Activated CD4-positive, alpha-beta T cell treated with anti-CD3 and anti-CD28 coated beads, Interleukin-2, amount 50 U/mL, for 16 hours (primary cell): ENCODE data around the gene CENPS.
"Not testable (repeated sequence)": the region's sequence is repeated elsewhere in the genome, so short reads cannot be mapped to it uniquely, and the experiment has no call there.

Source experiments
- DNase-seq: peaks from one replicate; pipeline ENCODE4 v3.0.0-alpha.2; 2020

CENPS gene

GRCh38 chr1:10456661-10457060, 26.4 kb downstream of the CENPS start:
- no peak for DNase-seq

GRCh38 chr1:10457462-10457861, 27.2 kb downstream of the CENPS start:
- DNase-seq, result not testable (repeated sequence)

- no peak for DNase-seq
Observed at GRCh38 chr1:10457875-10458274, 27.6 kb downstream of the CENPS start.

- DNase-seq, result no peak
Observed at GRCh38 chr1:10459184-10459583, 29.0 kb downstream of the CENPS start.

- DNase-seq, result no peak
Observed at GRCh38 chr1:10467078-10467477, 36.8 kb downstream of the CENPS start.

GRCh38 chr1:10470043-10470442, 39.8 kb downstream of the CENPS start:
- no peak for DNase-seq

GRCh38 chr1:10471411-10472219, 41.4 kb downstream of the CENPS start:
- no peak for DNase-seq

GRCh38 chr1:10472220-10473144, 42.2 kb downstream of the CENPS start, which contains the start of gene DFFA:
TSS of gene DFFA (minus strand) at chr1:10472529. CDS start at chr1:10472458, 71 bp downstream.
- peak; percentile 97 for DNase-seq

GRCh38 chr1:10473145-10473765, 43.0 kb downstream of the CENPS start:
- no peak for DNase-seq

GRCh38 chr1:10474309-10474612, 44.0 kb downstream of the CENPS start:
- DNase-seq, result not testable (repeated sequence)

- DNase-seq, result peak; percentile 94
Observed at GRCh38 chr1:10474613-10475507, 44.6 kb downstream of the CENPS start, which contains the start of gene PEX14. TSS of gene PEX14 (plus strand) at chr1:10474950. CDS start at chr1:10474967, 17 bp downstream.

- no peak for DNase-seq
Observed at GRCh38 chr1:10475510-10475909, 45.3 kb downstream of the CENPS start.

- DNase-seq, result no peak
Observed at GRCh38 chr1:10479296-10479695, 49.1 kb downstream of the CENPS start.

GRCh38 chr1:10480614-10481013, 50.4 kb downstream of the CENPS start:
- no peak for DNase-seq

GRCh38 chr1:10484521-10484920, 54.3 kb downstream of the CENPS start:
- no peak for DNase-seq

GRCh38 chr1:10489291-10490055, 59.2 kb downstream of the CENPS start:
- DNase-seq, result no peak

- DNase-seq, result no peak
Observed at GRCh38 chr1:10490286-10490970, 60.2 kb downstream of the CENPS start.
